Measurements from ENCODE around the gene GNAT2.

The GNAT2 gene

GRCh38 chr1:109621379-109622136 lies 2.1 kb upstream of the GNAT2 start:
- Histone ChIP-seq H3K9me3 (ENCODE audit: control insufficient read depth, insufficient read depth, low read length) (no peaks in the 10 kb centered on the region), H3K4me1 (ENCODE audit: control insufficient read depth, insufficient read depth, low read length) (peaks cover 2% of the 10 kb centered on the region; the same call in 1 of the 2 replicates), H3K27ac (ENCODE audit: low read length) (no peak overlapping the region), H3K36me3 (ENCODE audit: control insufficient read depth, insufficient read depth, low read length) (no peaks in the 10 kb centered on the region), H3K4me3 (ENCODE audit: low read length) (no peak overlapping the region; the same call in 1 of the 2 replicates), H3K27me3 (ENCODE audit: control insufficient read depth, insufficient read depth, low read length) (no peaks in the 10 kb centered on the region)
- no peak for DNase-seq (ENCODE audit: low read depth, low spot score)
- WGBS (ENCODE audit: insufficient coverage, insufficient read length) = no CpG with 5 or more reads among the region's 13 CpGs

GRCh38 chr1:109620841-109621286 lies 1.4 kb upstream of the GNAT2 start:
- Histone ChIP-seq H3K27me3 (ENCODE audit: control insufficient read depth, insufficient read depth, low read length) (no peaks in the 10 kb centered on the region), H3K9me3 (ENCODE audit: control insufficient read depth, insufficient read depth, low read length) (no peaks in the 10 kb centered on the region), H3K36me3 (ENCODE audit: control insufficient read depth, insufficient read depth, low read length) (no peaks in the 10 kb centered on the region), H3K27ac (ENCODE audit: low read length) (no peak overlapping the region), H3K4me1 (ENCODE audit: control insufficient read depth, insufficient read depth, low read length) (peaks cover 2% of the 10 kb centered on the region; the same call in 1 of the 2 replicates), H3K4me3 (ENCODE audit: low read length) (peak overlapping the region; percentile 58; the same call in 1 of the 2 replicates)
- DNase-seq (ENCODE audit: low read depth, low spot score) = no peak
- WGBS (ENCODE audit: insufficient coverage, insufficient read length) = no CpG with 5 or more reads among the region's 18 CpGs

GRCh38 chr1:109620401-109620791 lies 980 bp upstream of the GNAT2 start:
- DNase-seq (ENCODE audit: low read depth, low spot score) = no peak
- peak overlapping the region; percentile 58 for H3K4me3 ChIP-seq (ENCODE audit: low read length)
- H3K36me3 ChIP-seq (ENCODE audit: control insufficient read depth, insufficient read depth, low read length) = no peaks in the 10 kb centered on the region
- no peaks in the 10 kb centered on the region for H3K9me3 ChIP-seq (ENCODE audit: control insufficient read depth, insufficient read depth, low read length)
- no CpG with 5 or more reads among the region's 9 CpGs for WGBS (ENCODE audit: insufficient coverage, insufficient read length)
- no peak overlapping the region for H3K27ac ChIP-seq (ENCODE audit: low read length)
- peaks cover 2% of the 10 kb centered on the region; the same call in 1 of the 2 replicates for H3K4me1 ChIP-seq (ENCODE audit: control insufficient read depth, insufficient read depth, low read length)
- no peaks in the 10 kb centered on the region for H3K27me3 ChIP-seq (ENCODE audit: control insufficient read depth, insufficient read depth, low read length)

GRCh38 chr1:109618661-109619575 lies 498 bp downstream of the GNAT2 start:
- H3K27me3 ChIP-seq (ENCODE audit: control insufficient read depth, insufficient read depth, low read length) = no peaks in the 10 kb centered on the region
- H3K9me3 ChIP-seq (ENCODE audit: control insufficient read depth, insufficient read depth, low read length) = no peaks in the 10 kb centered on the region
- WGBS (ENCODE audit: insufficient coverage, insufficient read length) = no CpG with 5 or more reads among the region's 9 CpGs
- peak overlapping the region; percentile 58; the same call in 1 of the 2 replicates for H3K4me3 ChIP-seq (ENCODE audit: low read length)
- DNase-seq (ENCODE audit: low read depth, low spot score) = no peak
- H3K4me1 ChIP-seq (ENCODE audit: control insufficient read depth, insufficient read depth, low read length) = peaks cover 2% of the 10 kb centered on the region; the same call in 1 of the 2 replicates
- H3K27ac ChIP-seq (ENCODE audit: low read length) = no peak overlapping the region
- no peaks in the 10 kb centered on the region for H3K36me3 ChIP-seq (ENCODE audit: control insufficient read depth, insufficient read depth, low read length)

GRCh38 chr1:109617291-109617801 lies 2.1 kb downstream of the GNAT2 start:
- Histone ChIP-seq H3K36me3 (ENCODE audit: control insufficient read depth, insufficient read depth, low read length) (no peaks in the 10 kb centered on the region), H3K27ac (ENCODE audit: low read length) (no peak overlapping the region), H3K4me3 (ENCODE audit: low read length) (no peak overlapping the region), H3K9me3 (ENCODE audit: control insufficient read depth, insufficient read depth, low read length) (no peaks in the 10 kb centered on the region), H3K4me1 (ENCODE audit: control insufficient read depth, insufficient read depth, low read length) (peaks cover 2% of the 10 kb centered on the region; the same call in 1 of the 2 replicates), H3K27me3 (ENCODE audit: control insufficient read depth, insufficient read depth, low read length) (no peaks in the 10 kb centered on the region)
- WGBS (ENCODE audit: insufficient coverage, insufficient read length) = no CpG with 5 or more reads among the region's 3 CpGs
- DNase-seq (ENCODE audit: low read depth, low spot score) = no peak

GRCh38 chr1:109616391-109616790 lies 3.0 kb downstream of the GNAT2 start:
- Histone ChIP-seq H3K9me3 (ENCODE audit: control insufficient read depth, insufficient read depth, low read length) (no peaks in the 10 kb centered on the region), H3K27ac (ENCODE audit: low read length) (no peak overlapping the region), H3K4me1 (ENCODE audit: control insufficient read depth, insufficient read depth, low read length) (peaks cover 1% of the 10 kb centered on the region; the same call in 1 of the 2 replicates), H3K27me3 (ENCODE audit: control insufficient read depth, insufficient read depth, low read length) (no peaks in the 10 kb centered on the region), H3K4me3 (ENCODE audit: low read length) (no peak overlapping the region), H3K36me3 (ENCODE audit: control insufficient read depth, insufficient read depth, low read length) (no peaks in the 10 kb centered on the region)
- no CpG with 5 or more reads among the region's 3 CpGs for WGBS (ENCODE audit: insufficient coverage, insufficient read length)
- no peak for DNase-seq (ENCODE audit: low read depth, low spot score)

- no CpG with 5 or more reads among the region's 3 CpGs for WGBS (ENCODE audit: insufficient coverage, insufficient read length)
- Histone ChIP-seq H3K27me3 (ENCODE audit: control insufficient read depth, insufficient read depth, low read length) (no peaks in the 10 kb centered on the region), H3K4me1 (ENCODE audit: control insufficient read depth, insufficient read depth, low read length) (no peaks in the 10 kb centered on the region), H3K4me3 (ENCODE audit: low read length) (no peak overlapping the region), H3K36me3 (ENCODE audit: control insufficient read depth, insufficient read depth, low read length) (no peaks in the 10 kb centered on the region), H3K27ac (ENCODE audit: low read length) (no peak overlapping the region), H3K9me3 (ENCODE audit: control insufficient read depth, insufficient read depth, low read length) (no peaks in the 10 kb centered on the region)
- no peak for DNase-seq (ENCODE audit: low read depth, low spot score)
Measured at GRCh38 chr1:109615879-109616278, 3.5 kb downstream of the GNAT2 start.

- Histone ChIP-seq H3K36me3 (ENCODE audit: control insufficient read depth, insufficient read depth, low read length) (no peaks in the 10 kb centered on the region), H3K9me3 (ENCODE audit: control insufficient read depth, insufficient read depth, low read length) (no peaks in the 10 kb centered on the region), H3K27me3 (ENCODE audit: control insufficient read depth, insufficient read depth, low read length) (no peaks in the 10 kb centered on the region), H3K4me3 (ENCODE audit: low read length) (no peak overlapping the region), H3K27ac (ENCODE audit: low read length) (no peak overlapping the region), H3K4me1 (ENCODE audit: control insufficient read depth, insufficient read depth, low read length) (peaks cover 1% of the 10 kb centered on the region; the same call in 1 of the 2 replicates)
- no peak for DNase-seq (ENCODE audit: low read depth, low spot score)
- WGBS (ENCODE audit: insufficient coverage, insufficient read length) = no CpG with 5 or more reads among the region's 7 CpGs
Measured at GRCh38 chr1:109613361-109614147, 5.9 kb downstream of the GNAT2 start.

GRCh38 chr1:109611308-109611990 lies 8.0 kb downstream of the GNAT2 start:
- no peak for DNase-seq (ENCODE audit: low read depth, low spot score)
- Histone ChIP-seq H3K27me3 (ENCODE audit: control insufficient read depth, insufficient read depth, low read length) (no peaks in the 10 kb centered on the region), H3K36me3 (ENCODE audit: control insufficient read depth, insufficient read depth, low read length) (no peaks in the 10 kb centered on the region), H3K9me3 (ENCODE audit: control insufficient read depth, insufficient read depth, low read length) (no peaks in the 10 kb centered on the region), H3K27ac (ENCODE audit: low read length) (no peak overlapping the region), H3K4me1 (ENCODE audit: control insufficient read depth, insufficient read depth, low read length) (peaks cover 1% of the 10 kb centered on the region; the same call in 1 of the 2 replicates), H3K4me3 (ENCODE audit: low read length) (no peak overlapping the region)
- WGBS (ENCODE audit: insufficient coverage, insufficient read length) = no CpG with 5 or more reads among the region's 13 CpGs
